Small intestine (tissue), 7 donors: ENCODE data around the gene VPS18. TPM values are rescaled to one million over a fixed set of nuclear protein-coding genes. Genes with fewer than 3 reads are reported as not detected.
A peak's percentile ranks its signal among the peaks of the same experiment; 100 is the strongest.

Source experiments
- DNase-seq, 2 donors: peaks; one replicate each; pipeline versions ENCODE4 v3.0.0 to v3.0.0-alpha.2; 2013
- FAIRE-seq: peaks from 2 replicates; lab custom pipeline; 2012; peaks lifted over from hg19 to GRCh38; lab: Jason Lieb, UNC
- H3K27ac ChIP-seq, 3 donors: one replicate each; pipeline ENCODE4 v1.5.1; 2013; ENCODE audit warnings: low read length in 2 of 3, mild to moderate bottlenecking in 2 of 3, control low read depth in 1 of 3, inconsistent platforms in 1 of 3, low read depth in 1 of 3, moderate library complexity in 1 of 3
- H3K27me3 ChIP-seq, 3 donors: one replicate each; pipeline ENCODE4 v1.6.1; 2013; ENCODE audit warnings: low read length in 3 of 3, inconsistent platforms in 1 of 3; ENCODE audit not compliant: control insufficient read depth in 3 of 3, insufficient read depth in 3 of 3
- H3K36me3 ChIP-seq, 3 donors: one replicate each; pipeline ENCODE4 v1.6.1; 2013; ENCODE audit warnings: low read length in 3 of 3, inconsistent platforms in 1 of 3, low read depth in 1 of 3, mild to moderate bottlenecking in 1 of 3, moderate library complexity in 1 of 3; ENCODE audit not compliant: control insufficient read depth in 3 of 3, insufficient read depth in 2 of 3
- H3K4me1 ChIP-seq, 3 donors: one replicate each; pipeline ENCODE4 v1.6.1; 2013; ENCODE audit warnings: low read length in 2 of 3, inconsistent platforms in 1 of 3, low read depth in 1 of 3, mild to moderate bottlenecking in 1 of 3, moderate library complexity in 1 of 3; ENCODE audit not compliant: control insufficient read depth in 3 of 3, insufficient read depth in 2 of 3
- H3K4me3 ChIP-seq, 3 donors: one replicate each; pipeline ENCODE4 v1.5.1; 2013; ENCODE audit warnings: low read length in 3 of 3, control low read depth in 1 of 3, inconsistent platforms in 1 of 3, low read depth in 1 of 3, mild to moderate bottlenecking in 1 of 3, moderate library complexity in 1 of 3
- H3K9me3 ChIP-seq, 2 donors: one replicate each; pipeline ENCODE4 v1.6.1; 2013; ENCODE audit warnings: low read depth in 1 of 2, low read length in 1 of 2; ENCODE audit not compliant: control insufficient read depth in 2 of 2, insufficient read depth in 1 of 2
- WGBS, 3 donors: extraction: QIAGEN DNeasy Blood & Tissue Kit; methylation state at CpG; one replicate each; pipeline ENCODE4 v1.1.7; 2013; 5-methylcytosine and 5-hydroxymethylcytosine counted together
- polyA plus RNA-seq, 4 donors: library from polyadenylated mRNA; stranded (reverse) in 3 of 4; unstranded in 1 of 4; fragments of 200-250 nt in 3 of 4; fragments of 120-200 nt in 1 of 4; gene quantifications; one replicate each; pipeline versions ENCODE4 v1.2.1 to v1.2.3, GENCODE V29; 2013
- donor health status: healthy with polysubstance abuse.
- donor health status: control.
- donor health status: control.
- donor health status: Bipolar disorder and iron deficiency.
- donor health status: healthy.

VPS18 gene
- polyA plus RNA-seq, 4 donors = 7.6 to 20.2 (median 10.7) TPM

DNA sequence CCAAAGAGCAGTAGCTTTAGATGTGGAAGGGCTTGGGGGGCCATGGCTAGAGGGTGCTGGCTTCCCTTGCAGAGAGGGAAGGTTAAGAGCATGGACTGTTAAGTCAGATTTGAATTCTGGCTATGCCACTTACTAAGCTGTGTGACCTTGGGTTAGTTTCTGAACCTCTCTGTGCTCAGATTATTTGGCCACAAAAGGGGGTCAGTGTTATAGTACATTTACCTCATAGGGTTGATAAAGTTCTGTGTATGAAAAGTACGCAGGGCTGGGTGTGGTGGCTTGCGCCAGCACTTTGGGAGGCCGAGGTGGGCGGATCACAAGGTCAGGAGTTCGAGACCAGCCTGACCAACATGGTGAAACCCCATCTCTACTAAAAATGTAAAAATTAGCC is 6.8 kb downstream of the VPS18 start:
- no peak for FAIRE-seq
- Histone ChIP-seq H3K4me1 (peaks cover 0 to 7% (median 0%) of the 10 kb centered on the region in 3 donors), H3K4me3 (no peak overlapping the region), H3K9me3 (no peaks in the 10 kb centered on the region), H3K27ac (no peak overlapping the region), H3K27me3 (no peaks in the 10 kb centered on the region), H3K36me3 (peaks cover 4 to 81% (median 13%) of the 10 kb centered on the region in 3 donors)
- DNase-seq = no peak
- whole genome bisulfite sequencing, 3 donors = 75 to 79% (median 77%) methylated on average over 5 of the region's 5 CpGs

DNA sequence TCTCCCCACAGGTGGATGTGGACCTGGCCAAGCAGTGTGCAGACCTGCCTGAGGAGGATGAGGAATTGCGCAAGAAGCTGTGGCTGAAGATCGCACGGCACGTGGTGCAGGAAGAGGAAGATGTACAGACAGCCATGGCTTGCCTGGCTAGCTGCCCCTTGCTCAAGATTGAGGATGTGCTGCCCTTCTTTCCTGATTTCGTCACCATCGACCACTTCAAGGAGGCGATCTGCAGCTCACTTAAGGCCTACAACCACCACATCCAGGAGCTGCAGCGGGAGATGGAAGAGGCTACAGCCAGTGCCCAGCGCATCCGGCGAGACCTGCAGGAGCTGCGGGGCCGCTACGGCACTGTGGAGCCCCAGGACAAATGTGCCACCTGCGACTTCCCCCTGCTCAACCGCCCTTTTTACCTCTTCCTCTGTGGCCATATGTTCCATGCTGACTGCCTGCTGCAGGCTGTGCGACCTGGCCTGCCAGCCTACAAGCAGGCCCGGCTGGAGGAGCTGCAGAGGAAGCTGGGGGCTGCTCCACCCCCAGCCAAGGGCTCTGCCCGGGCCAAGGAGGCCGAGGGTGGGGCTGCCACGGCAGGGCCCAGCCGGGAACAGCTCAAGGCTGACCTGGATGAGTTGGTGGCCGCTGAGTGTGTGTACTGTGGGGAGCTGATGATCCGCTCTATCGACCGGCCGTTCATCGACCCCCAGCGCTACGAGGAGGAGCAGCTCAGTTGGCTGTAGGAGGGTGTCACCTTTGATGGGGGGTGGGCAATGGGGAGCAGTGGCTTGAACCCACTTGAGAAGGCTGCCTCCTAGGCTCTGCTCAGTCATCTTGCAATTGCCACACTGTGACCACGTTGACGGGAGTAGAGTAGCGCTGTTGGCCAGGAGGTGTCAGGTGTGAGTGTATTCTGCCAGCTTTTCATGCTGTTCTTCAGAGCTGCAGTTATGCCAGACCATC is 8.6 kb downstream of the VPS18 start:
- H3K27ac ChIP-seq = no peak overlapping the region
- peaks cover 4 to 71% (median 12%) of the 10 kb centered on the region in 3 donors for H3K36me3 ChIP-seq
- no peak for DNase-seq
- H3K27me3 ChIP-seq = no peaks in the 10 kb centered on the region
- WGBS, 3 donors = 74 to 84% (median 74%) methylated on average over 30 to 33 of the region's 33 CpGs
- H3K9me3 ChIP-seq = no peaks in the 10 kb centered on the region
- H3K4me1 ChIP-seq = peaks cover 0 to 24% (median 0%) of the 10 kb centered on the region in 3 donors
- no peak for FAIRE-seq
- no peak overlapping the region for H3K4me3 ChIP-seq

DNA sequence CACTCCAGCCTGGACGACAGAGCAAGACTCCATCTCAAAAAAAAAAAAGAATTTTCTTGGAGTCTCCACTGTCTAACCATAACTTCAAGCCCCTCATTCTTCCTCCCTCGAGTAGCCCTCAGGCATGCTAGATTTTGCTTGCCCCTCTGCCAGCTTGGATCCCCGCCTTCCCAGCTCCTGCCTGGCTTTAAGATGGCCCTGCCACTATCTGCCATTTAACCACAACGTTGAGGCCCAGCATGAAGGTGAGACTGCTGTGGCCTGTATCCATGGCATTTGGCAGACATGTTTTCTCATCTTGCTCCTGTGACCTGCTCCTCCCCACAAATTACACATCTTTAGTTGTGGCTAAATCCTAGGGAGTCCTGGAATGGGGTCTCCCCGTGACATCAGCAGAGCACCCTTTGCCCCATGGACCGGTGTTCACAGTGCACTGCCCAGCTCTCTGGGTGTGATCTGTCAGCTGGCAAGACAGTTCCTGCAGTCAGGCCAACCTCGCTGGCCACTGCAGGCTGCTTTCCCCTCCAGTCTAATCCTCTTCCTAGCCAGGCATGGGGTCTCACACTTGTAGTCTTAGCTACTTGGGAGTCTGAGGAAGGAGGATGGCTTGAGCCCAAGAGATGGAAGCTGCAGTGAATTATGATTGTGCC is 10.4 kb downstream of the VPS18 start:
- Histone ChIP-seq H3K4me1 (peaks cover 0 to 37% (median 2%) of the 10 kb centered on the region in 3 donors), H3K9me3 (no peaks in the 10 kb centered on the region), H3K36me3 (peaks cover 2 to 54% (median 7%) of the 10 kb centered on the region in 3 donors), H3K27ac (peak overlapping the region in 2 of 3 donors; percentile 45 to 57), H3K27me3 (no peaks in the 10 kb centered on the region), H3K4me3 (no peak overlapping the region)
- DNase-seq (peak in 1 of 2 donors; percentile 54), FAIRE-seq (no peak)
- 44 to 68% (median 58%) methylated on average over 7 of the region's 7 CpGs for WGBS, 3 donors

DNA sequence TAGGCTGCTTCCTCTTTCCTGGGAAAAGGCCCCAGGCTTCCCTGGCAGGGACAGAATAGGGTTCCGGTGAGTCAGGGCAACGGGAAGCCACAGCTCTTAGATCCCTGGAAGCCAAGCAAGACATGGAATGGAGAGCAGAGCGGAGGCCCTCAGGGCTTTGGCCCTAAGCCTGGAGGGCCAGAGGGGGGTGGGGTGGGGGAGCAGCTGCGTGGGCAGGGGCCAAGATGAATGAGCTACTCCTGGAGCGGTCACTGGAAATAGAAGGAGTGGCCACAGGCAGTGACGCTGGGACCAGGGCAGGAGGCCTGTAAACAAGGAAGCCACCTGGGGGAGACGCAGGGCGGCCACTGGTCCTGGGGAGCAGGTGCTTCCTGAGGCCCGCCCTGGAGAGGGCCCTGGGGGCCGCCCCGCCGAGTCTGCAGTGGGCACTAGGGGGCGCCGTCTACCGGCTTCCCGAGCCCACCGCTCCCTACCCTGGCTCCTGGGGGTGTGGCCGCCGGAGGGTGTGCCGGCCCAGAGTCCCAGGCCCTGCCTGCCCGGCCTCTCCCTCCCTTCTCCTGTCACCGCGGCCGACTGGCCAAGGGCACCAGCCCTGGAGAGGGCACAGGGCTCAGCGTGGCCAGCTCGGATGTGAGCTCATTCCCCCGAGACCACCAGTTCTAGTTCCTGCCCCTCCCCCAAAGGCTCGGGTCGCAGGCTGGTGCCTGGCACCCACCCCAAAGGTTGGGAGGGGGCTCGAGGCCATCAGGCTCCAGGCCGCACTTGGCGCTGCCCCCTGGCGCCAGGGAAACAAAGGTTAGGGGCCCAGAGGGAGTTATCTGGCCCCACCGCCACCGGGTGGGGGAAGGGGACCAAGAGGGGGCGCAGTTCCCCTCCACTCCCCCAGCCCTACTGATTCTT is 12.1 kb downstream of the VPS18 start:
- H3K4me1 ChIP-seq = peaks cover 0 to 54% (median 6%) of the 10 kb centered on the region in 3 donors
- no peak for FAIRE-seq

DNA sequence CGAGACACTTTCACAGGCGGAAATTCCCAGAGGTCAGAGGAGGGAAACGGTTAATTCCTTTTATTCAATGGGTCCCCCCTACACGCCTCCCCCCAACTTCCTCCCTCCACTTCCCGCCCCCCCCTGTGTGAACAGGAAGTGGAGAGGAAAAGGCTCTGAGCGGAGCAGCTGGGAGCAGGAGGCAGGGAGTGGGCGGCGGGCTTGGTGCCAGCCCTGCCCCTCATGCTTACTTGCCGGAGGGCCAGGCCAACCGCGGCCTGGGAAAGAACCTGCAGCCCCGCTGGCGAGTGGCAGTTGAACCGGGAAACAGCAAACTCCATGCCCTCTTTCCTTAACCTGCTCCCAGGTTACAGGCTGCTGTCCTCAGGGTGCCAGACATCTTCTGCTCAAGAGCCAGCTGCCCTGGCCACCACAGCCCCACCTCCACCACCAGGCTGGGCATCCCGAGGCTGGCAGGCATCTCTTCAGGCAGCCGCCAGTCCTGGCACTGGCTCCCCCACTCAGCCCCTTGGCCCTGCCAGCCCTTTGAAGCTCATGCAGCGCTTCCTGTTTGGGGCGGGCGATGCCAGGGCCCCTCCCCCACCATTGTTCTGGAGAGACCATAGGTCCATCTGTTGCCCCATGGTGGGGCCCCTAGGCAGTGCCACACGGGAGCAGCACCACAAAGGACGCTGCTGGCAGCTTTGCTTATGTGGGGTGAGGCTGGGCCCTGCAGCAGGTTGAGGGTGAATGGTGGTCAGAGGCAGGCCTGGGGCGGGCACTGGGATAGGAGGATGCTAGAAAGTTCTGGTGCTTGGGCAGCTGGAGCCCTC is 12.9 kb downstream of the VPS18 start:
- DNase-seq = peak; percentile 57 to 75
- H3K4me1 ChIP-seq = peaks cover 0 to 54% (median 6%) of the 10 kb centered on the region in 3 donors
- H3K27ac ChIP-seq = peak overlapping the region; percentile 96 to 99 (median 96)
- H3K4me3 ChIP-seq = peak overlapping the region; percentile 16 to 49 (median 47)
- WGBS, 3 donors = 4 to 13% (median 11%) methylated on average over 21 to 22 of the region's 22 CpGs
- no peaks in the 10 kb centered on the region for H3K9me3 ChIP-seq
- no peaks in the 10 kb centered on the region for H3K27me3 ChIP-seq
- FAIRE-seq = no peak
- peaks cover 0 to 31% (median 2%) of the 10 kb centered on the region in 3 donors for H3K36me3 ChIP-seq

More for the DNA sequence above, 12.1 kb downstream of the VPS18 start:
- DNase-seq = peak; percentile 92 to 96
- H3K36me3 ChIP-seq = peaks cover 0 to 37% (median 2%) of the 10 kb centered on the region in 3 donors
- no peaks in the 10 kb centered on the region for H3K27me3 ChIP-seq
- 2 to 3% (median 3%) methylated on average over 22 to 36 of the region's 36 CpGs for WGBS, 3 donors
- no peaks in the 10 kb centered on the region for H3K9me3 ChIP-seq
- H3K27ac ChIP-seq = peak overlapping the region; percentile 96 to 99 (median 96)
- peak overlapping the region; percentile 16 to 49 (median 47) for H3K4me3 ChIP-seq

DNA sequence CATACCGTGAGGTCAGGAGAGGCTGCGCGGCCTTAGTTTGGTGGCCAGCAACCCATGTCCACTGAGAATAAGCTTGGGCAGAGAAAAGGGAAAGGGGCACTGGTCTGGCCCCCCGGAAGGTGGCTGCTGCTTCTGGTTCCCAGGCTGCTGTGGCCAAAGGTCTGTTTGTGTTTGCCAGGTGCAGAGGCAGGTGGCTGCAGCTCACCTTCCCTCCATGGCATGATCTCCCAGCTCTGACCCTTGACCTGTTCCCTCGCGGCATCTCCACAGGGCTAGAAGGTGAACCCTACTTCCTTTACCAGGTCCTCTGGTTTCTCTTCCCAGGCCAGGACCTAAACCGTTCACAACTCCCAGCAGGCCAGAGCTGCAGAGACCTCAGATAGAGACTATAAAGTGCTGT is 13.8 kb downstream of the VPS18 start:
- Histone ChIP-seq H3K27ac (peak overlapping the region; percentile 96 to 99 (median 96)), H3K9me3 (no peaks in the 10 kb centered on the region), H3K4me3 (no peak overlapping the region), H3K27me3 (no peaks in the 10 kb centered on the region), H3K36me3 (peaks cover 0 to 25% (median 0%) of the 10 kb centered on the region in 3 donors), H3K4me1 (peaks cover 0 to 54% (median 6%) of the 10 kb centered on the region in 3 donors)
- WGBS, 3 donors = 19 to 63% (median 50%) methylated on average over 7 of the region's 7 CpGs
- FAIRE-seq (no peak), DNase-seq (peak; percentile 55 to 75)
